ENCODE data around the gene LEKR1.

GRCh38 chr3:156919818-156920217, 93.7 kb downstream of the LEKR1 start:
- TF ChIP-seq ATF7 (IDR thresholded peaks at IDR 0.05) (no peak), ATF7 (CRISPR knock-in tag; IDR thresholded peaks at IDR 0.05) (no peak), ZNF530 (CRISPR knock-in tag; IDR thresholded peaks at IDR 0.05; ENCODE audit: low read depth) (no peak), FOXJ3 (CRISPR knock-in tag; IDR thresholded peaks at IDR 0.05; ENCODE audit: borderline replicate concordance) (no peak), MAFK (conservative IDR thresholded peaks at IDR 0.05 in 1 of 2, IDR thresholded peaks at IDR 0.05 in 1 of 2; ENCODE audit: low read length in 2 of 2) (no peak), PHF8 (CRISPR knock-in tag; IDR thresholded peaks at IDR 0.05) (no peak), GABPA (IDR thresholded peaks at IDR 0.05; ENCODE audit: low read depth, low read length) (no peak), GABPA (CRISPR knock-in tag; IDR thresholded peaks at IDR 0.05; ENCODE audit: low read depth) (no peak)
